HepG2 (cell line): Measurements from ENCODE around the gene TPGS1.

Experiments
- KLF13 ChIP-seq: sonication (generic); formaldehyde crosslinking; IDR thresholded peaks from 2 replicates; pipeline ENCODE4 v1.4.0; 2020; ENCODE audit warnings: mild to moderate bottlenecking, missing genetic modification reagents
- ZNF224 ChIP-seq: sonication (generic); formaldehyde crosslinking; IDR thresholded peaks from 2 replicates; pipeline ENCODE4 v1.5.0; 2020; ENCODE audit warnings: mild to moderate bottlenecking, missing genetic modification reagents

DNA sequence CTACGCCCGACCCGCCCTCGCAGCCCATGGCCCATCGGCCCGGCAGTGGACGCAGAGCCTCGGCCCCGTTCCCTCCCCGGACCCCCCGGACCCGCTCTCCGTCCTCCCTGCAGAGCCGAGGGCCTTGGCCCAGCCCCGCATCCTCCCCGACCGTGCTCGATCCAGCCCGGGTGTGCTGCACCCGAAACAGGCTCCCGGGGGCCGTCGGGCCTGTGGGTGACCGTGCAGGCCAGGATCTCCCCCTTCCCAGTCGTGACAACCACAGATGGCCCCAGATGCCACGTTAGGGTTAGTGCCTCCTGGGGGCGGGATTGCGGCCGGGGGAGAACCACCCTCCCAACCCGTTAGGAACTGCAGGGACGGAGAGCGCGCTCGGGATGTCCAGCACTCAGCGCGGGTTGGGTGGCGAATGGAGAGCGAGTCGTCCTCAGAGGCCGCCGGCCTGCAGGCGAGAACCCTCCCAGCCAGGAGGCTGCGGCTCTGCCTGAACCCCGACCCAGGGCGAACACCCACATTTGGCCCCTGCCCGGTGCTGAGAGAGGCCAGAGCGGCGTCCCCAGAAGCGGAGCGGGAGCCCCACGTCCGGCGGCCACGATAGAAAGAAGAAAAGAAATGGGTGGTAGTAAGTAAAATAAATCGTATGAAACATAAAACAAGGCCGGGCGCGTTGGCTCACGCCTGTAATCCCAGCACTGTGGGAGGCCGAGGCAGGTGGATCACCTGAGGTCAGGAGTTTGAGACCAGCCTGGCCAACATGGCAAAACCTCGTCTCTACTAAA lies 17.7 kb upstream of the TPGS1 start:
- TF ChIP-seq KLF13 (CRISPR knock-in tag) = no peak
- no peak for TF ChIP-seq ZNF224
